T-helper 22 cell (primary cell): ENCODE measurements around the gene FAM98B.
"Not testable (repeated sequence)": the region's sequence is repeated elsewhere in the genome, so short reads cannot be mapped to it uniquely, and the experiment has no call there.

Experiments used
- DNase-seq: peaks from one replicate; pipeline ENCODE4 v3.0.0-alpha.2; 2020; ENCODE audit warnings: low read depth

FAM98B gene

DNA sequence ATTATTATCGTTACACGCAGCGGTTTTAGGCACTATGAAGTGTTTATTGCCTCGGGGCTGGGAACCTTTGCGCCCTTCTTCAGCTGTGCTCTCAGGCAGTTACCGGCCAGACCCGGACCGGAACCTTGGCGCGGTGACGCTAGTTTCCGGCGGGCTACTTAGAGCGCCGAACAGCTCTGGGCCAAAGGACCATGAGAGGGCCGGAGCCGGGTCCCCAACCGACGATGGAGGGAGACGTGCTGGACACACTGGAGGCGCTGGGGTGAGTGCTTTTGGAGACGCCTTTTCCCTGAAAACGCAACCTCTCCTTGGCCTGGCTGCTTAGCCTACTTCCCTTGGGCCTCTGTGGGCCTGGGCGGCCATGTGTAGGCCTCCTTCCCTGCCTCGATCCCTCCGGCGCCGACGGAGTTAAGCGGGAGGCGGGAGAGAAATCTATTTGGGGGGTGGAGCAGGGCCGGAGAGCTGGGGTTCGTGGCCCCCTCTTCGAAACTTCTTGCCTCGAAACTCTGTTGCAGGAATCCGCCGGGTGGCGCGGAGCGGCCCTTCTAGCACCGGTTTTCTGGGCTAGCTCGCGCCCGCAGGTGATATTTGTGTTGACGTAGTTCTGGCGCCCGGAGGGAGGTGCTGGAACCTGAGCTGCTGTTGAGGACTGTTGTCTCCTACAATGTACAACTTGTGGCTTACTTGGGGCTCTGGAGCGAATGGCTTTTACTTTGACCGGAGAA, at the start of gene FAM98B:
Gene FAM98B (plus strand): TSS at position 157 of the 725 bp plus-strand sequence. CDS start 35 bp downstream, at position 192.
- DNase-seq: peak; percentile 62

DNA sequence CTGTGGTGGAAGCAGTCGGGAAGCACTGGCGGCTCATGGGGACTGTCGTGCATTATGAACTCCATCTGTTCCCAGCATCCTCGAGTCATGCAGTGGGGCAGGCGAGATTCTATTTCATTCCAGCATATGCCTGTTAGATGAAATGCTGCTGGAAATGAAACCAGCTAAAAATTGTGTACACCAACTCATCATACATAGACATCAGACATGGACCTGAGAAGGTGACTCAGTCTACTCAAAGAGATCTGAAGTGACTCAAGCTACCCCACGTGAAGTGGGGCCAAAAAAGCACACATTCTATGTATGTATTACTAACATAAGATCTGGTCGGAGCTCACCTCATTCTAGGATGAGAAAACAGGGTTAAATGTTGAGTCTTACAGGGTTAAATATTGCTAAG, 47.5 kb upstream of the FAM98B start:
- no peak for DNase-seq

DNA sequence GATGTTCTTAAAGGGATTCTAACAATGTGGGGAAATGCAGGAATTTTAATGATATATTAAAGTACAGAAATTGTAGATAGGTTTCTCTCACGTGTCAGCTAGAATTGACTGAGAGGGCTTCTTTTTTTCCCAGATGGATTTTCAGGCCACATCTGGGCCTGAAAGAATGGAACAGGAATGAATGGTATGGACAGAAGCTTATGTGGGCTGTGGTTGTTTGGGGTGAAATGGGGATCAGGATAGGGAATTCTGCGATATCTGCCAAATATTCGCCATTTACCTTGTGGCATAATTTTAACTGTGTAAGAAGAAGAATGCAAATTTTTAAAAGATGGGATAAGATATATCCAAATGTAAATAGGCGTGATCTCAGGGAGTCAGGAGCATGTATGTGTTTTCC, 45.4 kb upstream of the FAM98B start:
- DNase-seq: no peak

DNA sequence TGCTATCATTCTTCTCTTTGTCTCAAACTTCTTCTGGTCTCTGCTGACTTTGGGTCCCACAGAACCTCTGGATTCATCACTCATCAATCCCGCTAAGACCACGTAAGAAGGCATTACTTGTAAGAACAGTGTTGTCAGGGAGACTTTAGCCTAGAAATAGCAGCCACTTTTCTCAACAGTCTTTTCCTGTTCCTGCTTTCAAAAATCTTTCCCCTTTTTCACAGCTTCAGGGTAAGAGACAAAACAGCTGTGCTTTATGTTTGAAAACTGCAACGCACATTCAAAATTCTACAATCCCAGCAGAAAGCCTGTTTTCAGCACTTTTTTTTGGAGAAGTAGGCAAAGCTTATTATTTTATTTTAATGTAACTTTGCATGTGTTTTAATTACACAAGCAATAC, 42.0 kb upstream of the FAM98B start:
- DNase-seq: no peak

DNA sequence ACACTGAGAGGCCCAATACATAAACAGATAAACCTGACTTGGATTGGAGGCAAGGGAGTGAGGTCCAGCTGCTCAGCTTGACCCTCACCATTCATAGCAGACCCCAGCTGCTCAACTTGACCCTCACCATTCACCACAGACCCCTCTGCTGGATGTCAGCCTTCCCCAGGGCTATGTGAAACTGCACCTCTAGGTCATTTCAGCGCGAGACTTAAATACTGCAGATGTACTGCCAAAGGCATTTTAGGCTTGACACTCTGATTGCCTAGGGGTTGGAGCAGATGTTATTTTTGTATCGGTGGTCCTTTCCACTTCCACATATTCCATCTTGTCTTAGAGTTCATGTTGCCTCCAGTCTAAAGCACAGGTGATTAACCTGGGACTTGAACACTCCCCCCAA, 41.5 kb upstream of the FAM98B start:
- no peak for DNase-seq

DNA sequence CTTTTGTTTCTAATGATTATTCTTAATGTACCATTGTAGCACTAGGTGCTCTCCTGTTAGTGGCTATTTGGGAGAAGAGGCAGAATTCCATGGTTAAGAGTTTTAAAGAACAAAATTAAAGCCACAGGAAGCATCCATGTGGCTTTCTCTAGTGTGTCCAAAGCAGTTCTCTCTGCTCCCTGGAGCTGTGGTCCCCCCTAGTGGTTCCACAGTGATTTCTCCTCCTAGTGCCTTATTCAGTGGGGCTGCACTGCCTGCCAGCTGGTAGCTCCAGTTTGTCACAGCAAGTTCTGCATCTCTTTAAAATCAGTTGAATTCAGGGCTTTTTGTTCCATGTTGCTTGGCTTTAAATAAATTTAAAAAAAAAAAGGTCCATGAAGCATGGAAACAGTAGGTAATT, 39.6 kb upstream of the FAM98B start:
- no peak for DNase-seq

DNA sequence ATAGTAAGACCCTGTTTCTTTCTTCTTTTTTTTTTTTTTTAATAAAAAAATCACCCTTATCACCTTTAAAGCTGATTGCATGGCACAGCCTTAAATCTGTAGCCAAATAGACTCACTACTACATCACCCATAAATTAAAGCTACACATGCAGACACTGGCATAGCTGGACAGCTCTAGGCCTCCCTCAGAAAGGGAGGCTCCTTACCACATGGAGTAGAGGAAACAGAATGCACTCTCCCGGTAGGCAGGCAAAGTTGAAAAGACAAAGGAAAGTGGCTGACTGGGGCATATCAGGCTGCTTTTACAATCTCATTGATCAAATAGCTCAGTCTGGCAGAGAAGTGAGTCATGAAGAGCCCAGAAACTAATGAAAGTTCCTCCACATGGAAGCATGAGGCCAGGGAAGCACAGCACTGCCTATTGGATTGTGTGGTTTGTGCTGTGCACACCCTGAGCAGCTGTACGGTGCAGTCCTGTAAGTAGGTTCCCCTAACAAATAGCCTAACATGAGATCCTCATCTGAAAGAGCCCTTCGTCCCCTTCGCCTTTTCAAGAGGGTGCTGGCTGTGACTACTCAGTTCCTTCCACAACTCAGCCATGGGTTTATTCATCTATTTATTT, 32.7 kb upstream of the FAM98B start:
- DNase-seq: no peak

DNA sequence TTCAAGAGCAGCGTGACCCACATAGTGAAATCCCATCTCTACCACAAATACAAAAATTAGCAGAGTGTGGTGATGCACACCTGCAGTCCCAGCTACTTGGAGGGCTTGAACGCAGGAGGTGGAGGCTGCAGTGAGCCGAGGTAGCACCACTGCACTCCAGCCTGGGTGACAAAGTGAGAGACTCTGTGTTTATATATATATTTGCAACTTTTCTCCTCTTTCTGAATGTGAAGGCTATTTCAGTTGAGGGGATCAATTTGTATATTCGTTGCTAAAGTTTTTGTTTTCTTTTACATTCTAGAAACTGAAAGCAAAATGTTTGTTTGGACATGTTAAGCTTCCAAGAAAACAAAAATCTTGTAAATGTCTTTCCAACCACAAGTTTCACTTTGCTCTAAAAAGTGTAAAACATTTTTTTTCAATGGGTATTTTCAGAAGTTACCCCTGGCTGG, 29.8 kb upstream of the FAM98B start:
- DNase-seq: no peak

DNA sequence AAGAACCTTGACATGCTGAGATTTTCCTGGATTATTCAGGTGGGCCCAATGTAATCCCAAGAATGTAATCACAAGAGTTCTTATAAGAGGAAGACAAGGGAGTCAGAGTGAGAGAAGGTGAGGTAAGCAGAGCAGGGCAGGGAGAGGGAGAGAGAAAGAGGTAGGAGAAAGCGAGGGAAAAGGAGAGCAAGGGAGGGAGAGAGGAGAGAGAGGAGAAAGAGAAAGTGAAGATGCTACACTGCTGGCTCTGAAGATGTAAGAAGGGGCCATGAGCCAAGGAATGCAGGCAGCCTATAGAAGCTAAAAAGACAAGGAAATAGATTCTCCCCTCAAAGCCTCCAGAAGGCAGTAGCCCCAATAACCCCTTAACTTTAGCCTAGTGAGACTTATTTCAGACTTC, 28.7 kb upstream of the FAM98B start:
- no peak for DNase-seq

DNA sequence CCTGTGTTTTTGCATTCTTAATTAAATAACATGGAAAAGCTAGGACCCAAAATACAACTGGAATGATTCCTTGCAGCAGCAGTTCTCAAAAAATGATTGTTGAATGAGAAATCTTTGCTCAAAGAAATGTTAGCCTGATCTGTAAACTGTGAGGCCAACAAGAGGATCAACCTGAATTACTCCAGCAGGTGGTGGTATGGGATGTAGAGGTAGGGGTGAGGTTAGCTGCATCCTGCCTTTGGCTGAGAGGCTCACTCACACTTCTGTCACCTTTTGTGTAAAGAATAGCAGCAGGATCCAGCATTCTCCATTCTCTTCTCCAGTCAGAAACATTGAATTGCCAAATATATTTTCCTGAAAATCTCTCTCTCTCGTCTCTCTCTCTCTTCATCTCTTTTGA, 26.5 kb upstream of the FAM98B start:
- DNase-seq: no peak

DNA sequence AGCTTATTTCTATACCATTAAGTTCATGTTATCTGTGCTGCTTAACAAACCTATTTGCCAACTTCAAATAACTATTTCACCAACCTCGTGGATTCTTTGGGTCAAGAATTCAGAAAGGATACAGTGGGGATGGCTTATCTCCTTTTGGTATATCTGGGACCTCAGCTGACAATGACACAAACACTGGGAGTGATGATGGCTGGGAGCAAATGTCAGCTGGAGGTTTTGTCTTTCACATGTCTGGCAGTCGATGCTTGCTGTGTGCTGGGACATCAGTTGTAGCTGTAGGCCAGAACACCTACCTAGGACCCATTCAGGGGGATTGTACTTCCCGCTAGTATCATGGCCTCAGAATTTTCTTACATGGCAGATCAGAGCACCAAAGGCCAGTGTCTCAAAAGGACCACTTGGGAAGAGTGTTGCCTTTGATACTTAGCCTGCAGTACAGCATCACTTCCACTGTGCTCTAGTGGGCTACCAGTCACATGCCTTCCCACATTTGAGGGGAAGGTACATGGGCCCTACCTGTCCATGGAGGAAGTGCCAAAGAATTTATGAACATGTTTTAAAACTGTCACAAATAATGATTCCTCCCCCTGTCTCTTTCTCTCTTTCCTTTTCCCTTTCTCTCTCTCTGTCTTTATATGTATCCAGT, 23.7 kb upstream of the FAM98B start:
- no peak for DNase-seq

DNA sequence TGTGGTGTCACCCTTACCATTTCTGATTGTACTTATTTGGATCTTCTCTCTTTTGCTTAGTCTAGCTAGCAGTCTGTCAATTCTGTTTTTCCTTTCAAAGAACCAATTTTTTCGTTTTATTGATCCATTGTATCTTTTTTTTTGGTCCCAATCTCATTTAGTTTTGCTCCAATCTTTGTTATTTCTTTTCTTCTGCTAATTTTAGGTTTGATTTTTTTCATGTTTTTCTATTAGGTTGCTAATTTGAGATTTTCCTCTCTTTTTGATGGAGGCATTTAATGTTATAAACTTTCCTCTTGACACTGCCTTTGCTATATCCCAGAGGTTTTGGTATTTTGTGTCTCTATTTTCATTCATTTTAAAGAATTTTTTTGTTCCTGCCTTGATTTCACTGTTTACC, 16.9 kb upstream of the FAM98B start:
- DNase-seq: no peak

DNA sequence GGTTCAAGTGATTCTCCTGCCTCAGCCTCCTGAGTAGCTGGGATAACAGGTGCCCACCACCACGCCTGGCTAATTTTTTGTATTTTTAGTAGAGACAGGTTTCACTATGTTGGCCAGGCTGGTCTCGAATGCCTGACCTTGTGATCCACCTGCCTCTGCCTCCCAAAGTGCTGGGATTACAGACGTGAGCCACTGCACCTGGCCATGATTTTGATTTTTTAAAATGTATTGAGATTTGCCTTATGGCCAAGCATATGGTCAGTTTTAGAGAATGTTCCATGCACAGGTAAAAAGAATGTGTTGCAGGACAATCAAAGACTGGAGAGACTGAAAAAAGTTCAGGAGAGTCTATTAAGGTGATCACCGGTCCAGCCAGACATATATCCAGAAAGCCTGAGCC, 16.3 kb upstream of the FAM98B start:
- not testable (repeated sequence) for DNase-seq

DNA sequence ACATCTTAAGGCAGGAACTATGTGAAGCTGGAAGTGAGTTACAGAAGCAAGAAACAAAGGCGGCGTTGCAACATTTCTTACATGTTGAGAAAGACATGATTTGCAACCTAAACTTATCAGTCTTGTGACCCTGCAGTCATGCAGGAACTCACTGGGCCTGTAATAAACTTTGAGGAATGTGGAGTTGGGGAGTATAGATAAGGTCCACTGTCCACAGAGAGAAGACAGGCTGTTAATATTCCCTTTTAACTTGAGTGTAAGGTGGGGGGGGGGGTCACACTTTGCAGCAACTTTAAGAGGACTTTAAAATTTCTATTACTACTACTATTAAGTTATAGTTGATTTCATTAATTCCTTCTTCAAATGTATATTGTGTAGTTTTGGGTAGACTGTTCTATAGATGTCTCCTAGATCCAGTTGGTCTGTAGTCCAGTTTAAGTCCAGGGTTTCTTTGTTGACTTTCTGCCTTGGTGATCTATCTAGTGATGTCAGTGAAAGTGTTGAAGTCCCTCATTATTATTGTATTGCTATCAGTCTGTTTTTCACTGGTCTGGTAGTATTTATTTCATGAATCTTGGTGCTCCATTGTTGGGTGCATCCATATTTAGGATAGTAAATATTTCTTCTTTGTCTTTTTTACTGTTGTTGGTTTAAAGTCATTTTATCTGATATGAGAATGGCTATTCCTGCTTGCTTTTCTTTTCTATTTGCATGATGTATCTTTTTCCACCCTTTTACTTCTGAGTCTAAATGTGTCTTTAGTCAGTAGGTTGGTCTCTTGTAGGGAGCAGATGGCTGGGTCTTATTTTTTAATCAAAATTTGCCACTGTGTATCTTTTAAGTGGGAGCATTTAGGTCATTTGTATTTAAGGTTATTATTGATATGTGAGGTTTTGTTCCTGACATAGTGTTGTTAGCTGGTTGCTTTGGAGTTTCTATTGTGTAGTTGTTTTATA, 15.6 kb upstream of the FAM98B start:
- no peak for DNase-seq

DNA sequence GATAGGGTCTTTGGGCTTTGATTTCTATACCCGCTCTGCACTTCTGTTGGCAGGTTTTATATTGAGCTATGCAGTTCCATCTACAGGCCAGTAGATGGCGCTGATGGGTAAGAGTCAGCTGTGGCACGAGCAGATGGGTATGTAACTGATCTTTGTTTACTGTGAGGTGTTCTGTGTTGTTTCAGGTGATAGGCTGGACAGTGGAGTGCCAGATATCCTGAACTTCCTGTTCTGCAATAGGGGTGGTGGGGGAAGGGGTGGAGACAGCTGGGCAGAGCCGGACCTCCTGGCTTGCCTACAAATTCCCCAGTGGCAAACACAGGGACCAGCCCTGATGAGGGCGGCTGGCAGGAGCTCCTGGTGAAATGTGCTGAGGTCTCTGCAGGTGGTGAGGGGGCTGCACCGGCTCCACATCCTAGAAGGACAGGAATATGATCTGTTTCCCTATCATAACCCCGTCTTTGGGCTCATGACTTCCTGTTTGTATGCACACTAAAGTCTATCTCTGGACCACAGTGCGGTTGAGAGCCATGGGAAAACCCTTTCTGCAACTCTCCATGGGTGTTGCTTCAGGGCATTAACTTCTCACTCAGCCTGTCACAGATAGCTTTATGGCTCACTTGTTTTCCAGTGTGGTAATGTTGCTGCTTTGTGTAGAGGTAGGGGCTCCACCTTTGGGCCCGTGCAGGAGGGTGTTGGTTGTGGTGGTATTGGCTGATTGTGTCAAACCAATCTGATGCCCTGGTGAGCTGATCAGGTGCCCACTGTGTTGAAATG, 13.4 kb upstream of the FAM98B start:
- DNase-seq: no peak

DNA sequence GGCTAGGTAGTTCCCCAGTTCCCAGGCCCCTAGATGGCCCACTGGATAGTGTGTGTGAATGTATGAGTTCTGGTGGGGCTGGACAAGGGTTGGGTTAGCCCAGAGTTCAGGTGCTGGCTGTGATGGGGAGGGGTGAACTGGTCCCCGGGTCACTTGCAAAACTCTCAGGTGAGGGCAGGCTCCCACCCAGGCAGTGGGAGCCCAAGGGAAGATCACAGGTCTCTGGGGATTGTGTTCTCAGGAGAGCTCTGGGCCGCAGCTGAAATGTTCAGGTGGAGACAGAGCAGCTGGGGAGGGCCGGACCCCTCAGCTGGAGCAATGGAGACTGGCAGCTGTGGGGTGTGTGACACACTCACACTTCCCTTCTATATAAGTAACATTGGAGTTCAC, 12.8 kb upstream of the FAM98B start:
- no peak for DNase-seq

DNA sequence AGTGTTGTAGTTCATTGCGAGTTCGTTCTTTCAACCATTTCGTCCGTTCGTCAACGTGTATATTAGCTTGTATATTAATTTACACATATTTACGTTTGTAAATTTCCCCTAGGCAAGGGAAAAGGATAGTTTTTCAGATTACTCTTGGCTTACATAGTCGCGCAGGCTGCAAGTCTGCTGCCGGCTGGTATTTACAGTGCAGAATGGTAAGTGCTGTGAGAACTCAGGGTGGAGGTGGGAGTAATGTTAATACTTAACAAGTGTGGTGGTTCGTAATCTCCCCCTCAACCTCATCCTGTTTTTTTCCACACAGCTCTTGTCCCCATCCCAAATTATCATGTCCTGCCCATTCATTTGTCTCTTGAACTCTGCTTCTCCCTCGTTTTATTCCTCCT, 766 bp downstream of the FAM98B start:
- no peak for DNase-seq

DNA sequence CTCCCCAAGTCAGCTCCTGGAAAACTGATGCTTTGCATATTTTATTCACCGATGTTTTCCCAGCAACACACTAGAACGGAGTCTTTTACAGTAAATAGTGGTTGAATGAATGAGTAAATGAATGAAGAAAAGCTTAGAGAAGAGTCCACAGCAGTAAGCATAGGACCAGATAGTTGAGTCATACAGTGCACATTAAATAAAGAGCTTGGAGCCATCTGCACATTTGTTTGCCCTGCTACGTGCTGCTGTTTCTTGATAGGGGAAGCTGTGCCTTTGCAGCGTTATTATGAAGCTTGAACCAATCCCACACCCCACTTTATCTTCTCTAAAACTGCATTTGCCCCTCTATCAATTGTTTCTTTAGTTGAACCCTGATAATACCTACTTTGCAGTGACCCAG, 1.2 kb downstream of the FAM98B start:
- DNase-seq: no peak

DNA sequence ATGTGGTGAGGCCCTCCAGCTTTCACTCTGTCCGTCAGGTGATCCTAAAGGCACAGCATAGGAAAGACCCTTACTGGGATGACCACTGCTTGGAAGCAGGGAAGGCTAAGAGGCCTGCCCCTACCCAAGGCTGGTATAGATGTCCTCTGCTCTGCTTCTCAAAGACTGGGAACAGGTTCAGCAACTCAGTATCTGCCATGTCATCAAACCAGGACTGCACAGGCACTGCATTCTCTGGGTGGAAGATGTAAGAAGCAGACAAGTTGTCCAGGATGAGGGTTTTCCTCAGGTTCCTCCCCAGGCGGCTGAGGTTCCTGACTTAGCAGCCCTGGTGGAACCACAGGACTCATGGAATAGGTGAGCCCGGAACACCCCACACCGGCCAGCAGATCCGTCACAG, 4.7 kb downstream of the FAM98B start:
- no peak for DNase-seq

DNA sequence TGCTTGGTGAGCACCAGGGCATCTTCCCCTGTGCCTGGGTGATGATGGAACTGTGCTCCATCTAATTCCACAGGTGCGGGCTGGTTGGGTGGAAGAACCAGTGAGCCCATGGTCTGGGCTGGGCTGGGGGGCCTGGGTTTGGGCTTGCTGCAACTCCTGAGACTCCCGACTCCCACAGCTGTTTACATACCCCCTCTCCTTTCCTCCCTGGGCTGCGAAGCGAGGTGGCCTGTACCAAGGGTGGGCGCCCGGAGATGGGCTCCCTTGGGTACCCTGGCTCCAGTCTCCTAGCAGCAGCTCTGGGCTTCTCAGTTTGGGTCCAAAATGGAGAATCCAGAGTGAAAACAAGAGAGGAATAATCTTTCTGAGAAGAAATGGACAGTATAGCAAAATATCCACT, 5.6 kb downstream of the FAM98B start:
- no peak for DNase-seq

DNA sequence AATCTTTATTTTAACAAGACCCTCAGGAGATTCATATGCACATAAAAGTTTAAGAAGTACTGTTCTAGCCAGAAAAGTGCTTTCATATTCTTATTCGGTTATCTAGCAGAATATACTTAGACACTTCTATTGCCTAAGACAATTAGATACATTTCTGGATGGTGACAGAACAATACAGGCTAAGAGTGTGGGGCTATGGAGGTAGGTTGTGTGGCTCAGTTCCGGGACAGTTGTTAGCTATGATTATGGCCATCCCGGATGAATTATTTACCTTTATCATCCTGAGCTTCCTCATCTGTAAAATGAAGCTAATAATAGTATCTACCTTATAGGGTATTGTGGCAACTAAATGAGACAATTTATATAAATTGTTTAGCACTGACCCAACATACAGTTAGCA, 6.6 kb downstream of the FAM98B start:
- DNase-seq: no peak
